ENCODE results near the gene SDK2.

Gene SDK2

GRCh38 chr17:73551759-73552158, 92.5 kb downstream of the SDK2 start:
- no peak for DNase-seq

- DNase-seq = no peak
These were observed 93.1 kb downstream of the SDK2 start for GRCh38 chr17:73551144-73551543.

GRCh38 chr17:73550556-73550955, 93.7 kb downstream of the SDK2 start:
- no peak for DNase-seq

GRCh38 chr17:73549841-73550430, 94.3 kb downstream of the SDK2 start:
- DNase-seq = no peak

GRCh38 chr17:73548620-73549311, 95.5 kb downstream of the SDK2 start:
- DNase-seq = no peak

- no peak for DNase-seq
These were observed 96.5 kb downstream of the SDK2 start for GRCh38 chr17:73547790-73548189.

GRCh38 chr17:73546770-73547536, 97.3 kb downstream of the SDK2 start:
- DNase-seq = peak; percentile 16

GRCh38 chr17:73546114-73546513, 98.1 kb downstream of the SDK2 start:
- DNase-seq = no peak

GRCh38 chr17:73545109-73546032, 98.9 kb downstream of the SDK2 start:
- no peak for DNase-seq

- no peak for DNase-seq
These were observed 99.9 kb downstream of the SDK2 start for GRCh38 chr17:73544333-73544732.

GRCh38 chr17:73542323-73542722, 101.9 kb downstream of the SDK2 start:
- DNase-seq = no peak

- DNase-seq = no peak
These were observed 102.7 kb downstream of the SDK2 start for GRCh38 chr17:73541561-73541981.

GRCh38 chr17:73541111-73541510, 103.1 kb downstream of the SDK2 start:
- no peak for DNase-seq

- DNase-seq = no peak
These were observed 105.1 kb downstream of the SDK2 start for GRCh38 chr17:73539166-73539565.

- DNase-seq = no peak
These were observed 105.8 kb downstream of the SDK2 start for GRCh38 chr17:73538445-73538844.

- no peak for DNase-seq
These were observed 107.3 kb downstream of the SDK2 start for GRCh38 chr17:73536700-73537605.

- no peak for DNase-seq
These were observed 108.5 kb downstream of the SDK2 start for GRCh38 chr17:73535746-73536145.

- no peak for DNase-seq
These were observed 109.9 kb downstream of the SDK2 start for GRCh38 chr17:73534209-73534909.

GRCh38 chr17:73533781-73534180, 110.5 kb downstream of the SDK2 start:
- DNase-seq = no peak

GRCh38 chr17:73533127-73533526, 111.1 kb downstream of the SDK2 start:
- no peak for DNase-seq

- no peak for DNase-seq
These were observed 111.8 kb downstream of the SDK2 start for GRCh38 chr17:73532421-73532901.

Measured in GF-D8 (cell line).